HG03575 (cell line): ENCODE data around the gene RBMS1.
"Not testable (repeated sequence)": the region's sequence is repeated elsewhere in the genome, so short reads cannot be mapped to it uniquely, and the experiment has no call there.

Experiments used
- ATAC-seq: cut with Tn5 transposase; IDR thresholded peaks from one replicate; pipeline ENCODE4 v1.9.1; 2021; ENCODE audit not compliant: unreplicated experiment, insufficient number of reproducible peaks, low FRiP score; ENCODE audit errors: extremely low read depth

RBMS1 gene

DNA sequence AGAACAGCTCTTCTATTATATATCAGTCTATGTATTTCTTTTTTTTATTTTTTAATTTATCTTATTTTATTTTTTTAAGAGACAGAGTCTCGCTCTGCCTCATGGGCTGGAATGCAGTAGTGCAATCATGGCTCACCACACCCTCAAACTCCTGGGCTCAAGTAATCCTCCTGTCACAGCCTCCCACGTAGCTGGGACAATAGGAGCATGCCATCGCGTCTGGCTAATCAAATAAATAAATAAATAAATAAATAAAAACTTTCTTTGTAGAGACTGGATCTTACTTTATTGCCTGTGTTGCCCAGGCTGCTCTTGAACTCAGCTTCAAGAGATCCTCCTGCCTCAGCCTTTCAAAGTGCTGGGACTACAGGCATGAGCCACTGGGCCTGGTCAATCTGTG is 117.0 kb downstream of the RBMS1 start:
- ATAC-seq, result no peak

DNA sequence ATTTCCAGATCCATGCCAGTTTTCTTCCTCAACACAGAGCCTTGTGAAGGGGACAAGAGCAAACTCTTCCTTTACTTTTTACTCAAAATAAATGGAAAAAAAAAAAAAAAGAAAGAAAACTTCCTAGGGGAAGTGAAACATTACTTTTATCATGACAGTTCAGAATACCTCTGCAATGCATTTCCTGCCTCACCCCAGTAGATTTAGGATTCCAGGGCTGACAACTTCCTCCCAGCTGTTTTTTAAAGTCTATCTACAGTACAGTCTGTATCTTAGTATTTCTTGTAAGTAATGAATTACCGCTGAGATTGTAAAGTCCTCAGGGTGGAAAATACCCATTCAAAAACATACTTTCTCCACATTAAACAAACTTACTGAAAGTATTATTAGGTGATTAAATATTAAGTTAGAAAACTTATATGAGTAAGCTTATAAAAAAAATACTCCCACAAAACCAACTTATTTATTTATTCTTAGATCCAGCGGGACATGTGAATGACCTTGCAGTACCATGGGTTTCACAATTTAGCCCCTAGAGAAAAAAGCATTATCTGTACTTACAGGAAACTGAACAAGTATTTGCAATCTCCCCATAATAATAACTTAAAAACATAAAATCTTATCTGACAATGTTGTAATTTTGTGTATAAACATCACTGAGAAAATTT is 117.7 kb downstream of the RBMS1 start:
- ATAC-seq, result no peak

DNA sequence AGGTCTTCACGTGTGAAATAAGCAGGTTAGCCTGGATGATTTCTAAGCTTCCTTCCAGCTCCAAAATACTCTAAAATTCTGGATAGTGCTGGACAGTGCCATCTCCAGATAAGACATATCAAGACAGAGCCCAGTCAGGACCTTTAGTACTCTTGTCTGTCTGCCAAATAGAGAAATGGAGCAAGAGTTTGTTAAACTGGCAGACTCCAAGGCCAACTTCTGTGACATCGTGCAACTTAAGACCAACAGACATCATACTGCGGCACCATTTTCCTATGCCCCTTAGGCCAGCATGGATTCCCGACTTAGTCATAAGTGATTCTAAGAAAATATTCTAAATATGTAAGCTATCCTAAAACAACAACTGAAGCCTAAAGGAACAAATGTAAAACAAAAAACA is 118.6 kb downstream of the RBMS1 start:
- ATAC-seq, result no peak

DNA sequence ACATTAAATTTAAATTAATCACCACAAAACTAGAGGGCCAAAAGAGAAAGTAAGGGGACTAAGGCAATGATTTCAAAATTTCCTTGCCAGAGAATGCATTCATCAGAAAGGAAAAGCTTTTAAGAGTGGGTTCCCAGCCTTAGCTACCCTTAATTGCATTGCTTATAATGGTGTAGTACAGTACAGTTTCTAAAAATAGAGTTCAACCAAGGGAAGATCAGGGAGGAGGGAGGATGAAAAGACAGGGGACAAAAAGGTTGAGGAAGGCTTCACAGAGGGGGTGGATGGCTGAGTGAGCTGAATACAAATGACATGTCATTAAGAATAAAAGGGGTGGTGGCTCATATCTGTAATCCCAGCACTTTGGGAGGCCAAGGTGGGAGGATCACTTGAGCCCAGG is 119.9 kb downstream of the RBMS1 start:
- ATAC-seq, result no peak

DNA sequence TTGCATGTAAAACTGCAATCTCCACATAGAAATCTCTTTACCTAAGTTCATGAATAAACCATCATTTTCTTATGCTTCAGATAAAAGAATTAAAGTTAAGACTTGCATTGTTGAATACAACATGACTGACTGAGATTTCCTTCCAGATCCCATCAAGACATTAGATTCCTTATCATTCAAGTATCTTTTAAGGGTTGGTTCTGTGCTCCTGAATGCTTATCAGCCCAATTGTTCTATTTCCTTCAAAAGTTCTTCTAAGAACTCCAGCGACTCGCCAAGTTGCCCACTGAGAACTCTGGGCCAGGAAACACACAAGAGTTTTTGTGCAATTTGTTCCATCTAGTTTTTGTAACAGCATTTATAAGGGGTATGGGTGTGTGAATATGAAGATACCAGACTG is 120.3 kb downstream of the RBMS1 start:
- no peak for ATAC-seq

DNA sequence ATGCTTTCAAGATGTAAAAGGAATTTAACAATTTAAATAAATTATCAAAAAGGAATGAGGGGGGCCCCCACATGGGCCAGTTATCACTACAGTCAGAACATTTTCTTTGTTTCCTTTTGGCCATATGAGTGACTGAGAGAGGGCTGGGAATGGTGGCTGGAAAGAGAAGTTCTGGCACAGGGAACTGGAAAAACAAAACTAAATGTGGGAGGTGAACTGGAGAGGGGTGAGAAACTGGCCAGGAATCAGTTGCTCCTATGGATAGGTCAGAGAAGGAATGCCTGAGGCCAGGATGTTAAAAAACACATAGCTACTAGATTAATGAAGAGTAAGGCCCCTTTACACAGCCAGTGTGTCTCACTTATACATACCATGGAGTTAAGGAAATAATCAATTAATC is 121.0 kb downstream of the RBMS1 start:
- ATAC-seq, result no peak

DNA sequence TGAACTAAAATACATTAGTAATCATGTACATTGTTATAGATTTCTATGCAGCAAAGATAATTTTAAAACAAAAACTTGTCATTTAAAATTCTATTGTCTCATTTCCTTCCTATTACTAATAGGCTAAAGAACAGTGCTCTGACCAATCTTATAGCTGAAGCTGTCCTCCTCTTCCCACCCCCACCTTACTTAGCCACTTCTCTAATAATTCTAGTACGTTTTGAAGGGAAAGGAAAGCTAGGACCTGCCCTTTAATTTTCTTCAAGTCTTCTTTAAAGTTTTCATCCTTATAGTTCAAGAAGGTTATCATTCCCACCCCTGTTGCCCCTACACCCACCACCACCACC is 121.6 kb downstream of the RBMS1 start:
- ATAC-seq, result no peak

DNA sequence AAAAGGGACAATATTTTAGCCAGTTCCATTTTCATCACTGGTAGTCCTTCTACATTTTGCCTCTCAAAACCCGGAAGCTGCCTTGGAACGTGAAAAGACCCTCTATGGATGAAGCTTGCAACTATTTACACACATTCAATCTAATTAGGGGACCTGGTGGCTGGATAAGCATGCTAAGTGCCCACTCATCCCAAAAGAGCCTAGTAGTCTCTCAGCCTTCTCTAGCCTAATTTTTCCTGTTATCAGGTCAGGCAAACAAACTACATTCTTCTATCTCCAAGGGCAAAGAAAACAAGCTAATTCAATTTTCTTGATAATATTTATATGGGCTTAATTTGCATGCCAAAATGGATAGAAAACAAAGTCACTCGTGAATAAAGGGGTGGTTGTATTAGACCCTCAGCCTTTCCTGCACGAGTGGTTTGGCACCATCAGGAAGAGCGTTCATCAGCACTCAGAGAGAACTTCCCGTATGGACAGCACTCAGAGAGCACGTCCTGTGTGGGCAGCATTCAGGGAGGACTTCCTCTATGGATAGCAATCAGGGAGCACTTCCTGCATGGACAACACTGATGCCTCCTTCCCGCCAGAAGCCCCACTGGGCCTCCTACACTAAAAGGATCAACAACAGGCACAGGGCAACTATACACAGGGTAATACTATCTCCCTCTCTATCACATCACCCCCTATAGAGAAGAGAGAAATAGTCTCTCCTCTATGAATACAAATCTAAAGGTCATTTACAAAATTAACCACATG is 122.2 kb downstream of the RBMS1 start:
- ATAC-seq, result no peak

DNA sequence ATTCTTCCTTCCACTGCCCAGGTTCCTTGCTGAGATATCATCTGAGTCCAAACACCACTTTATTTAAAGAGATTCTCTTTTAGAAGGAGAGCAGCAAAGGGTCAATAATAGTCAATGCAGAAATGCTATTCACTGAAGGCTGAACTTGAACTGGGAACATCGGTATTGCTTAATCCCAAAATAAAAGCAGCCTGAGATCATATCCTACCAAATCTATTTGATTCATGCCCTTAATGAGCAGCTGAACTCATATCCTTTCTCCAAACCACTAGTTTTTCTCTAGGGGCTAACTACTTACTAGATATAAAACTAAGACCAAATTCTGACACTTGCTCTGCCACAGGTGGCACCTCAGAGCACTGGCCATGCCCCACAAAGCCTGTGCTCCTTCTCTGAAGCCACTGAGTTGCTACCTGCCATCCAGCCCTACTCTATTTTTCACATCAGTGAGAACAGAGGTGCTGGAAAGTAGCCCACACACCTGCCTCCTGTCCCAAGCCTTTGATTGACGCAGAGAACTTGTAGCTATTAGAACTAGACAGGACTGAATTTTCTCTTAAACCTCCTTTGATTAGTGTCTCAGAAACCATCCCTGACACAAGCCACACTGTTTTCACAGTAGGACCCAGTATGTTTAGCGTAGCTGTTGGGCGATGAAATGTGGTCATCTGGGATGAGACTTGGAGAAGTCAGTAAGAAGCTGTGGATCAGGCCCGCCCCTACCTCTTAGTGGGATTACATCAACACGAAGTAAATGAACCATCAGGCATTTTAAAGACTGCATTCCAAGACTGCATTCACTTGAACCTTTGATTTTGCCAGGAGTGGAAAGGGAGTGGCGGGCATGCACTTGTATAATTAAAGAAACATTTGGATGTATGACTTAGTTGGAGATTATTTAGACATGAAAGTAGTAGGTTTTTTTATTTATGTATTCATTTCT is 124.3 kb downstream of the RBMS1 start:
- ATAC-seq, result no peak

DNA sequence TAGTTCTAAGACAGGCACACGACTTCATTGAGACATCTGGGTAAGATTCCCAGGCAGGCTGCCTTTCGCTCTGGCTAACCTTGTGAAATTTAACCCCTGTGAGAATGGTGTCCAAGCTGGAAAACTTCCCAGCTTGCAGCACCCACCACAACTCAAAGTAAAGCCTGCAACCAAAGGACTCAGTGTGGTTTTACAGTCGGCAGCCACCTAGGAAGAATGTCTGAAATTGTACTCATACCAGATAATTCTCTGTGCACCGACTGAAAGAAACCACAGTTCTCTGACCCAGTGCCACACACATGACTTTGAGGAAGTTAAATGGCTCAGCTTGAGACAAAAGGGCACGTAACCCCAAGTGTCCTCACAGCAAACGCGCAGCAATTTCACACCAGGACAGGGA is 125.7 kb downstream of the RBMS1 start:
- no peak for ATAC-seq

DNA sequence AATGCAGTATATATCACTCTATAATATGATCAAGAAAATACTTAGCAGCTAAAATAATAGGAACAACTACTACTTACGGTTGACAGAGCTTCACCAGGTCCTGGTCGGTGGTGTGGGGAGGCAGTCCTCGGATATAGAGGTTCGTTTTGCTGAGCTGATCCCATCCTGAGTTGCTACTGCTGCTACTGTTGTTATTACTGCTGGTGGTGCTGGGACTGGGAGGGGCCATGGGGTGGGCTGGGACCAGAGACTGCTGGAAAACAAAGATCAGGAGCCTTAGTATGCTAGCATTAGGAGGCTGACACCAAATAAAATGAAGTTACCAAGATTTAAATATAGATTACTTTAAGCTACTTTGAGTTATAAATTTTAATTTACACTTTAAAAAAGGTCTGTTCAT is 126.5 kb downstream of the RBMS1 start:
- not testable (repeated sequence) for ATAC-seq

DNA sequence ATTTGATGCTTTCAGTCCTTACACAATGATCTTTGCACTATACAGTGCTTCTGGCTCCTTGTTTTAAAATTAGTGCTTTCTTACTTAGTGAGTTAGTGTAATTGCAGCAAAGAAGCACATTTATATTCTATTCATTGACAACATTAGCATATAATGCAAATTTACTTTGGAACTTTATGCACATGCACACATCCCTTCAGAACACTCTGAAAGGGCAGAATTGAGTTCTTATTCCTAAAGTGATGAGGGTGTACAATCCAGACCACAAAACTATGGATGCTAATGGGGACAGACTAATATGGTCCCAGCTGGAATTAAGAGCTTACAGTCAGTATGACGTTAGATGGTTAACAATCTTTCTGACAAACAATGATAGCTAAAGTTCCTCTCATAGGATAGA is 127.1 kb downstream of the RBMS1 start:
- no peak for ATAC-seq

DNA sequence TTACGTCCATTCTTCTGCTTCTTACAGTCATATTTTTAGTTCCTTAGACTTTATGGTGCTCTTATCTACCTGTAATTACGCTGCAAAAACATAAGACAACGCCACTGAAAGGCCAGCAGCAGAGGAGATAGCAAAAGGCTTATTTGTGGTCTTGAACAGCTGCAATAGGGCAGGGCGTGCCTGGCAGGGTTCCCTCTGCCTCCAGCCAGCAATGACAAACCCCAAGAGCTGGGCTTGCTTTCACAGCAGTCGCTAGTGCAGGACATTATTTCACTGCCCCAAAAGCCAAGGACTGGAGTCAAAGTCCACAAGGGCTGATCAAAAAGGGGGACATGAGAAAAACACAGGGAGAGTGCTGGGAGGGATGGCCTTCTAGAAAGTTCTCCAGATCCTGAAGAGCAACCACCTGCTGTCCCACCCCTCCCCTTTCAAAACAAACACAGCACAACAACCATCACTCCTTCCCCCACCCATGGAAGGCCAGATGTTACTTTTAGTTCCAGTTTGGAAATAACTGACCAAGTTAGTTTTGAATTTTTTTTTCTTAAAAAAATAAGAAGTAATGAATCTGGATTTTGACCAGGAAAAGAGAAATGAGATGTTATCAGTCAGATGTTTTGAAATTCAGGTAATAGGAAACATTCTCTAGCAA is 127.8 kb downstream of the RBMS1 start:
- ATAC-seq, result no peak

DNA sequence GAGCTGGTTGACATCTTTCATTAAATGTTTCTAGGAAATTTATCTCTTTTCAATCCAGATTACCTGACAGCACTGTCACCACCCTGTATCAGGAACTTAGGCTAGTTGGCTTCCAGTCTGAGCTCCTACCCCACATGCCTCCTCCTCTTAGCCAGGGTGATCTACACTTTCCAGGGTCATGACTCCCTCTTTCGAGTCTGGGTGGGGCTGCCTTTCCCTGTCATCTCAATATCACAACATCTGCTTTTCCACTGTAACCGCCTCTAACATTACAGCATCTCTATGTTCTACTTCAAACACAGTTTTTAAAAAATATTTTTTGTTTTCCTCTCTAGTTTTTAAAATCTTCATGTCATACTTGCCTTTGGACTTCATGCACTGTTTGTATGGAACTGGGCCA is 129.2 kb downstream of the RBMS1 start:
- ATAC-seq, result no peak

DNA sequence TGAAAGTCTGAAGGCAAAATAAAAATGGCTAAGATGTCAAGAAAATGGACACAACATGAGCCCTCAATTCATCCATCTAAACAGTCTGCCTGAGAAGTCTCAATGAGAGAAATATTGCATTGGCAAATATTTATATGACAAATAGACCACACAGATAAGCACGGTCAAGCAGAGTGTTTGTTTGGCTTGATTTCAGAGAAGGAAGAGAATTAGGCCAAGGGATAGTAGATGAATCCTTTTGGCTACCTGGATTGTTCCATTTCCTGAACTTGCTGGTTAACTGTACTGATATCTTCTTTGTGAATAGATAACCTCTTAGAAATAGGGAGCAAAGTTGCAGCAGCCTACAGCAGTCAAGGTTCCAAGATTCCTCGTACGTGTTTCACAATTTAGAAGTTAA is 129.6 kb downstream of the RBMS1 start:
- ATAC-seq, result no peak

DNA sequence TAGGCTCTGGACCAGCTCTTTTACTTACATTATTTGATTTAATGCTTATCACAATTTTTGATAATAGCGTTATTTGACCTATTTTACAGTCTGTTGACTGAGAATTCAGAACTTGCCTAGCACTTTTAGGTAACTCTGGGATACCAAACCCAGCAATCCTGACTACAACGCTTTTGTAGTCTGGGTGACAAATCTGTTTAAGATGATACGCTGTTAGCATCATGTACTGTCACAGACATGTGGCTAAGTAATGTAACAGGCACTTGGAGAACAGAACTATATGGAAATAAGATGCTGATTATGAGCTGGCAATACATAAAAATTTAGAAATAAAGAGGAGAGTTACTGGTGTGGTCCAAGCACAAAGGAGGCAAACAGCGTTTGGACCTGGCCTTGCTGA is 130.6 kb downstream of the RBMS1 start:
- ATAC-seq, result no peak

DNA sequence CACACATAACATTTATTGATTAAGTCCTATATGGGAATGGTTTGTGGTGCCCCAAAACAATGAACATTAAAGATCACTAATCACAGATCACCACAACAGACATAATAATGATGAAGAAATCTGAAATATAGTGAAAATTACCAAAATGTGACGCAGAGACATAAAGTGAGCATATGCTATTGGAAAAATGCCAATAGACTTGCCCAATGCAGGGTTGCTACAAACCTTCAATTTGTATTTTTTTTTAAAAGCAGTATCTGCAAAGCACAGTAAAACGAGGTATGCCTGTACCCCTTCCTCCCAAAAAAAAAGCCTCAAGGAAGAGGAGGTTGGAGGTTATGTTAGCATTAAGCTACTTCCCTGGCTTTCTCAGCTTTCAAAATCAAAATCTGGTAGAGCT is 131.1 kb downstream of the RBMS1 start:
- no peak for ATAC-seq

DNA sequence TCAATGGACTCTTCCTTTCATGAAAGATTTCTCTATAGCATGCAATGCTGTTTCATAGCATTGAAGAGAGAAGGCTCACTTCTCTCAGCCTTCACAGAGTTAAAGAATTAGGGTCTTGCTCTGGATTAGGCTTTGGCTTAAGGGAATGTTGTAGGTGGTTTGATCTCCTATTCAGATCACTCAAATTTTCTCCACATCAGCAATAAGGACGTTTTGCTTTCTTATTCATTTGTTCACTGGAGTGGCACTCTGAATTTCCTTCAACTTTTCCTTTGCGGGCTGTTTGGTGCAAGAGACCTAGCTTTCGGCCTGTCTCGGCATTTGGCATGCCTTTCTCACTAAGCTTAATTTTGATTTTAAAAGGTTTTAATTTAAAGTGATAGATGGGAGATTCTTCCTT is 131.6 kb downstream of the RBMS1 start:
- ATAC-seq, result no peak

DNA sequence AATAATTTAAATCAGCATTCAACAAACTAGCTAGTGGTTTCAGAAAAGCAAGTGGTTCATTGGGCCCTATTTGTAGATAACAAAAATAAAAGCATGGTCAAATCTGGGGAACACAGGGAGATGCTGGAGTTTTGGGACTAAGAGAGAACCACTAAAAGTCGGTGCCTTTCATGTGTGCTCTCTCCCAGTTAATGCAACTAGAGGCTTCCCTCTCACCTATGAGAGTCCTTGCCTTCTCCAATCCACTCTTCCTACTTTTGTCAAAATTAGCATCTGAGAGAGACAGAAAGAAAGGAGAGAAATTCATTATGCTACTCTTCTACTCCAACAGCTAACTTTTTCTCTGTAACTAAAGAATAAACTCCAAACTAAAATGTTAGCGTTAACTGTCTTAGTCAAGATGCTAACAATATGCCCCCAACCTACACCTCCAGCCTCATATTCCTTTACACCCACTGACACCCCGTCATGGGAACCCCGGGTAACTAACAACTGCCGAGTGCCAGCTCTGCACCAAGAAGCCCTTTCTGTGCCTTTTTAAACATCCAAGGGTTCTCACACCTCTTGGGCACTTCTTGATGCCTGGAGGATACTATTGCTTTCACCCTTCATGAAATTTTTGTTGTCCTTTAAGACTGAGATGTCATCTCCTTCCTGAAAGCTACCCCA is 133.4 kb downstream of the RBMS1 start:
- ATAC-seq, result no peak
